GM18508 (cell line): ENCODE measurements around the gene EYA3.

Source experiments
- ATAC-seq: cut with Tn5 transposase; IDR thresholded peaks from one replicate; pipeline ENCODE4 v1.9.1; 2021; ENCODE audit warnings: moderate number of reproducible peaks; ENCODE audit not compliant: insufficient read depth, unreplicated experiment

Gene EYA3

DNA sequence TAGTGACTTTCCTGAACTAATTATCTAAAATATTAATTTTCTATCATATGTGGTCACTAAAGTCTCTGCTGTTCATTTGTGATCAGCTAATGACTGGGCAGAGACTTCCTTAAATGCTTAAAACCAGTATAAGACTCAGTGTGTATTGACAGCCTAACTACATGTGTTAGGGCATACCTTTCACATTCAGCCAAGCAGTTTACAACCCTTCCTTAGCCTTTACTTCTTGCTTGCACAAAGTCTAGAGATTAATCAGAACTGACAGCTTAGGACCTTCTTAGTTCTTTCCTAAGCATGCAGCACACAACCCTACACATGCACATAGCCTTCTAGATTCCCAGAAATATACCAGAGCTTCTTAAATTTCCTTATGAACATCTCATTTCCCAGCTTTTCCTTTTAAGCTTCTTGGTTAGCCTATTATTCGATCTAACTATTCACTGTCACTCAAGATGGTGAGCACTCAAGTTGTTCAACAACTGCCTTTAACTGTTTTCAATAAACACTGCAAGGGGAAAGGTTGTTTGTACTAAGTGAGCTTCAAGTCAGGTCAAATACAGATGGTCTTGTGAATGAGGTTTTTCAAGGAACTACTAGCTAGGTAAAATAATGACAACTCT, 13.4 kb downstream of the EYA3 start:
- ATAC-seq: no peak

DNA sequence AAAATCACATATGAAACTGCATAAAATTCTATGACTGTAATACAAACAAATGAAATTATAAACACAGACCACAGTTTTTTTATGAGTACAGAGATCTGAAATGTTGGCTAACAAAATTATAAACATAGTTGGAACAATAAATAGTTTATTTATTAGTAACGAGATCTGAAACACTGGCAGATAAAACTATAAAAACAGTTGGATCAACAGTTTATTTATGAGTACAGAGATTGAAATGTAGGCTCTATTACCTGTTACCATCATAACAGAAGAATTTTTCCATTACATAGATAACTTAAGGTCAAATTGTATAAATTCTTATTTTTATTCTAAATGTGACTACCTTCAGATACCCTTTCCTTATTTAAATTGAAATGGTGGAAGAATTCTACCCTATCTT, 14.5 kb downstream of the EYA3 start:
- ATAC-seq: no peak

DNA sequence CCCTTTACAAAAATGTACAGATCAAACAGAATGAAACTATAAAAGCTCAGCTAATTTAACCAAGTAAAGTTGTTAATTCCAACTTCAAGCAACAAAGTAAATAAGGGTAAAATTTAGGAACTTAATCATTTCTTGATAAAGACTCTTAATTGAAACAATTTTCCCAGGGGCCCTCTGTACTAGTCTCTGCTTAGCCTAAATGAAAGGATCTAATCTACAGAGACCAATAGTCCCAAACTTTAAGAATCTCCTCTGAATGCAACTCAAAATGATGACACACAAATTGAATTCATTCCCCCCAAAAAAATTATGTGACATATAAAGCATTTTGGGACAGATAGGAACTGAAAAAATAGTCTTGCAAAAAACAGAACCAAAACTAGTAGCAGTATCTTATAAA, 16.6 kb downstream of the EYA3 start:
- ATAC-seq: no peak

DNA sequence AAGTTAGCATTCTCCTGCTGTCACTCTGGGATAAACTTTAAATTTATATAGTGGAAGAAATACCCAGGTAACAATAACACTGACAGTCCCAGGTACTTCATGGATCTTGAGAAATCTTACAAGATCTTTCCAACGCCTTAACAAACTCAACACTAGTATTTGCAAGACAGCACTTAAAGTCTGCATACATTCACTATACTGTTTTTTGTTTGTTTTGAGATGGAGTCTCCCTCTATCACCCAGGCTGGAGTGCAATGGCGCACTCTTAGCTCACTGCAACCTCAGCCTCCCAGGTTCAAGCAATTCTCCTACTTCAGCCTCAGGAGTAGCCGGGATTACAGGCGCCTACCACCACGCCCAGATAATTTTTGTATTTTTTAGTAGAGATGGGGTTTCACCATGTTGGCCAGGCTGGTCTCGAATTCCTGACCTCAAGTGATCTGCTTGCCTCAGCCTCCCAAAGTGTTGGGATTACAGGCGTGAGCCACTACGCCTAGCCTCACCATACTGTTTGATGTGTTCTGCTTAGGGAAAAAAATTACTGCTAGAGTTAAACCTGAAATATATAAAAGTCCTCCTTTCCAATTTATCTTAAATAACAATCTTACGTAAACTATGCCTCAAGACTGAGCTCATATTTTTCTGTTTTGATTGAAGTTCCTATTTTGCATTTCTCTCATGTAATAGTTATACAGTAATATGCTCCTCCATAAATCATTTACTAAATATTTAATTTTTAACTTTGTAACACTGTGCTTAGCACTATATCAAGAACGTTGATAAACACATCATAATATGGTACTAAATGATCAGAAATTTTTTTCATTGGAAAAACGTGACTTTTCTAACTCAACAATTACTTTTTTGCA, 17.5 kb downstream of the EYA3 start:
- no peak for ATAC-seq

DNA sequence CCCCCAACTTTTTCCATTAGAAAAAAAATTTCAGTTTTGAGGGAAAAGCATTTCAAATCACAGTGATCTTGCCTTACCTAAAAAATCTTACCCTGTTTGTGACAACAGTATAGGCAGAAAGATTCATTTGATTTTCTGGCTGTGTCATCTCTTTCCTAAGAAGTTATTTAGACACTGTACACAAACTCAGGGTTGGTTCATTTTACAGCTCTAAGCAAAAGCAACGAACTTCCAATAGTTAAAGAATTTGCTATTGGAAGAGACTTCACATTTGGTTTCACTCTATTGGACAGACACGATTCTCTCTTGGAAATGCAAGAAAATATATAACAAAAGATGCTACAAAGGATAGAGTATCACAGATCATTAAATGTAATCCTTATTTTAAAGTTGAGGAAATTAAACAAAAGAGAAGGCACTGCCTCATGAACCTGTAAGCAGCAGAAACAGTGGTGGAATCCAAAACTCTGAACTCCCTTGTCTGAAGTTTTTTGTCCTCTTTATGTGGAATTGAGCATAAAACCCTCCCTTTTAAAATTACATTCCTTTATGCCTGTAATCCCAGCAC, 20.8 kb downstream of the EYA3 start:
- no peak for ATAC-seq

DNA sequence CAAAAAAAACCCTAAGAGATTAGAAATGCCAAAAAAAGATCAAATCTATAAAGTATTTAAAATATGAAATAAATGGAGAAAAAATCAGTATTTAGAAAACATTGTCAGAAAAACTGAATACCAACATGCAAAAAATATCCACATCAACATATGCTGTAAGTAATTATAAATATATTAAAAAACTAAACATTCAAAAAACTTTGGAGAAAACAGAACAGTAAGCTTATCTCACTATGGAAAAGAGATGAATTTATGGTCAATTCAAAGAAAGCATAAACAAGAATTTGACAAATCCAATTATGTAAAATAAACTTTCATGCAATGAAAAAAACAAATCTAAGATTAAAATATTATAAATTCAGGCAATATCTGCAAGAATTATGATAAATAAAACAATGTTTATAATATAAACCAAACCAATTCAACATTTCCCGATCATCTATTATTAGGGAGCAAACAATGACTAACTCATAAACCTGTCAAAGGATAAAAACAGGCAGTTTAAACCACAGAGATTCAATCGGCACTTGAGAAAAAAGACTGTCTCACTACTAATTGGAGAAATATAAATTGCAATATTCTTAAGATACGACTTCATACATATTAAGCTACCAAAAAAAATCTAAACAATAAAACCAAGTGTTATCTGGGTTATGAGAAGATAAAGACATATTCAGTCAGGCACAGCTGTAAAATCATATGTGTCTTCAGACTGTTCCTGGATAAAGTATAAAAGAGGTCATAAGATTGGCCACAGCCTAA, 21.8 kb downstream of the EYA3 start:
- ATAC-seq: no peak

DNA sequence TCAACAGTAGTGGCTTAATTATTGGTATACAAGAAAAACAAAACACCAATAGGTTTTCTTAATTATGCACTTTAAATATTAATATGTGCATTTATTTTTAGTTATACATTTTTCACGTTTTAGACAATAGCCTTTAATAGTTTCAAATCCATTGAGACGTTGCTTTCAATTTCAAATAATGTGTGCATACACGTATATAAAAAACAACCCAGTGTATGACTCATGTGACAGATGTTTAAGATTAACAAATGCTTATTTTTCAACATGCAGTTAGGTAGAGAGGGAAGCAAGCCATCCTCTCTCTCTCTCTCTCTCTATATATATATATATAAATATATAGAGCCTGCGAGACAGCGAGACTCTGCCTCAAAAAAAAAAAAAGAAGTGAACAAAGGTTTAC, 24.3 kb downstream of the EYA3 start:
- no peak for ATAC-seq

DNA sequence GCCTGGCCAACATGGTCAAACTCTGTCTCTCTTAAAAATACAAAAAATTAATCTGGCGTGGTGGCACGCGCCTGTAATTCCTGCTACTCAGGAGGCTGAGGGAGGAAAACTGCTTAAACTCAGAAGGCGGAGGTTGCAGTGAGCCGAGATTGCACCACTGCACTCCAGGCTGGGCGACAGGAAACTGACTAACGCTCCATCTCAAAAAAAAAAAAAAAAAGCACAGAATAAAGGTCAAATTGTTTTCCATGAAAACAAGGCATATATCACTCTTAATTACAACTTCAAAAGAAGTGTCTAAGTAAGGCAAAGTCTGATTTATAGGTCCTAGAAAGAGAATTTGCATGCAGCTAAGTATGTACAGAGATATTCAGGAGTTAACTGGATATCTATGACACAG, 25.6 kb downstream of the EYA3 start:
- no peak for ATAC-seq

DNA sequence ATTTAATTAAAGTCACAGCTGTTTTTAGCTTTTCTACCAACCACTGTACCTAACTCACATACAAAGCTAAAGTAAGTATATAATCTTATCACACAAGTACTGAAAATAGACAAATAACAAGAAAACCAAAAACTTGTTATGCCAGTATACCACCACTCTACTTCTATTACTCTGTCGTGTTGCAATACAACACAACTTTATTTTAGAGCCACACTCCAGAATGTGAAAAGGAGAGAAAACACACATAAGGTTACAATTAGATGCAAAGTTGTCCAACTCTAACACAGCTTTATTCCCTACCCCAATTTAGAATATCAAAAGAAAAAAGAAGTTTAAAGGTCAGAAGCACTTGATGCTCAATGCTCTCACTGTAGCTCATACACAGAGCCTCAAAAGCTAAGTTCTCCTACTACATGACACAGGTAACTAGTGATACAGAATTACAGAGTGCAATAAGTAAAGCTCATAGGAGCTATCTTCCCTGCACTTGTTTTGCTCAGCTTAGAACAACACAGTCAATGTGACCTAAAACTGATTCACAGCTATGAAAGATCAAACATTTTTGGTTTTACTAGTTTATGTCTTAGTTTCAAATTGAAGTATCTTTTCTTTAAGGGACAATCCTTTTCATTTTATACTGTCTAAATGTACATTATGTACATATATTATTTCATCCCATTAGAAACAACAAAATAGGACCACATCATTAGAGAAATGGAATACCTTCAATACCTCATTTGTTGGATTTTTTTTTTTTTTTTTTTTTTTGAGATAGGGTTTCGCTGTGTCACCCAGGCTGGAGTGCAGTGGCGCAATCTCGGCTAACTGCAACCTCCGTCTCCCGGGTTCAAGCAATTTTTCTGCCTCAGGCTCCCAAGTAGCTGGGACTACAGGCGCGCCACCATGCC, 29.2 kb downstream of the EYA3 start:
- no peak for ATAC-seq

DNA sequence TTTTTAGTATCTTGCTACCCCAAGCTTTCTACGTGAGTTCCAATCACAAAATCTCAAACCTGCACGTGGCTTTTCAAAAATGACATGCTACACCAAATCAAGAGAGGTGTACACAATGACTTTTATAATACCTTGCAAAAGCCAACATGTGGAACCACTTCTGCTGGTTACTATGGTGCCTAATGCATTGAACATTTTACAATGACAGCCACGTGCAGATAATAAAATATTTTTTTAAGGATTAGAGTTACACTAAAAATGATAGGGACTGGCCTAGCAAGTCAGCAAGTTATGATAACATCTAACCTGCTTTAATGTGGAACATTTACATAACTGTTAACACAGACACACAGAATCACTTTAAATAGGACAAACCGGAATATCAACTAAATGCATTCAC, 30.2 kb downstream of the EYA3 start:
- no peak for ATAC-seq

DNA sequence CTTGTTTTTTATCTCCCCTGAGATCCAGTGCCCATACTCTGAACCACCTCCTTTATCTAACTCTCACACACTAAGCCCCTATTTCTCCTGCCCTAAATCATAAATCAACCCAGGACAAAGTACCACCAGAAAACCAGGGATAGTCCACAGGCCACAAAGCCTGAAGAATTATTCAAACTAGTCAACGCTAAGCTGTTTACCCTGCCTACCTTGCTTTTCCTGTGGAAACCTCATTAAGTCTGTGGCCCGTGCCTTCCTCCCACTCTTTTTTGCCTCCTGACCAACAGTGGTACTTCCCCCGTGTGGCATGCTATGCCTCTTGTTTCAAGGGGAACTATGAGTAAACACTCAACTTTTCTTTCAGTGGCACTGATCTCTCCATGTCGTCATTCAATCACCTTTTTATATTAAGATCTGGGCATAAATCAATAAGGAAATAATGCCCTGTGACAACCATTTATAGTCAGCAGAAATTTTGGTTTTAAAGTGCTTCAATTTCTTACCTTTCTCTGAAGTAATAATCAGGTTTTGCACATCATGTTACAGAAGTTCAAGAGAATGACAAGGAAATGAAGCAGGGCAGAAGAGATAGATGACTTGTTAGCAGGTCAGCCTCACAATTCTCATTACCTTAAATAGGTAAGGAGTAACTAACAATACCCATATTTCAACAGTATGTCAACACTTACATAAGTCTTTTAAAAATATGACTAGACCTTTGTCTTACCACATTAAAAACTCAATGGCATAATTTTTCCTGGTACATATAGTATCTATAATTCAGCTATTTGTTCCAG, 32.1 kb downstream of the EYA3 start:
- ATAC-seq: no peak

DNA sequence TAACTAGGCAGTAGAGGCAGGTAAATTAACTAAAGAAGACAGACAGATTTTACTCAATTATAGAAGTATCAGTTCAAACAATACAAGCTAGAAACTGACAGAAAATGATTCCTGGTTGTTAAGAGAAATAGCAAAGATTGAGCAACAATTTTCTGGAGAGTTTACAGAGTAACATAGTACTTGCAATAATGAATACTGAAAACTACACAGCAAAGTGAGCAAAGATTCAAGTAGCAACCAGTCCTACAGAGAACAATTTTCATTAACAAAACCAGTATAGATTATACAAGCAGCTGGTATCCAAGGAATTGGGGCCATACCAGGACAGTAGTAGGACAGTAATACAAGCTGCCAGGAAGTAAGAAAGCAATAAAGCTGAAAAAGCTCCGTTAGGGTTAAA, 37.6 kb downstream of the EYA3 start:
- ATAC-seq: no peak

DNA sequence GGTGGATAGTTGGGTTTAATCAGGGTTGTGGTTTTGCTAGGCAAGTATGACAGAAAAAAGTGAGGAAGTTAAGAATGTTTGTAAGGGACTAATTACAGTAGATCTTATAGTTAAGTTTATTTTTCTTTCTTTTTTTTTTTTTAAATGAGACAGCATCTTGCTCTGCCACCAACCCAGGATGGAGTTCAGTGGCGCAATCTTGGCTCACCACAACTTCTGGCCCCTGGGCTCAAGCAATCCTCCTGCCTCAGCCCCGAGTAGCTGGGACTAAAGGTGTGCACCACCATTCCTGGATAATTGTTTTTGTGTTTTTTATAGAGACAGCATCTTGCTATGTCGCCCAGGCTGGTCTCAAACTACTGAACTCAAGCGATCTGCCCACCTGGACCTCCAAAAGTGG, 41.7 kb downstream of the EYA3 start:
- no peak for ATAC-seq

DNA sequence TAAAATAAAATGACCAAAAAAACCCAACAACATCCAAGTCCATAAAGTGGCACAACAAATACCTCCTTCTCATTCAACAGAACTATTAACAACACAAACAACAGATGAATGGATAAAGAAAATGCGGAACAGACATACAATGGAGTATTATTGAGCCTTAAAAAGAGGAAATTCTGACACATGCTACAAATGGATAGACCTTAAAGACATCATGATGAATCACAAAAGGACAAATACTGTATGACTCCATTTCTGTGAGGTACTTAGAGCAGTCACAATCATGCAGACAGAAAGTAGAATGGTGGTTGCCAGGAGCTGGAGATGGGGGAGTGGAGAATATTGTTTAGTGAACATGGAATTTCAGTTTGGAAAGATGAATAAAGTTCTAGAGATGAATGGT, 42.6 kb downstream of the EYA3 start:
- ATAC-seq: no peak

DNA sequence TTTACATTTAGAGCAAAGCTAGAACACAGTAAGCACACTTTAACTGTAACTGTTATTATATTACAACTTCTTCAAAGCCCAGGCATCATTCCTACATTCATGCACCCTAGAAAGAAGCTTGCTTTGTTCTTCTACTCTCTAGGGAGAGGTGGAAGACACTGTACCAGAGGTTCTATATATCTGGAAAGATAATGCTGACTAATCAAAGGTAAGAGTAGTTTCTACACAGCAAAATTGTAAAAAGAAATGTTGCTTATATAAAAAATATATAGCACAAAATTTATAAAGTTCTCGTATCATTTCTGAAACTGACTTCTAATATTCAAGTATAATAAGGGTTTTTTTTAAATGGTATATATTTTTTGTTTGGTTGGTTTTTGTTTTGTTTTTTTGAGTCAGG, 44.0 kb downstream of the EYA3 start:
- ATAC-seq: no peak

DNA sequence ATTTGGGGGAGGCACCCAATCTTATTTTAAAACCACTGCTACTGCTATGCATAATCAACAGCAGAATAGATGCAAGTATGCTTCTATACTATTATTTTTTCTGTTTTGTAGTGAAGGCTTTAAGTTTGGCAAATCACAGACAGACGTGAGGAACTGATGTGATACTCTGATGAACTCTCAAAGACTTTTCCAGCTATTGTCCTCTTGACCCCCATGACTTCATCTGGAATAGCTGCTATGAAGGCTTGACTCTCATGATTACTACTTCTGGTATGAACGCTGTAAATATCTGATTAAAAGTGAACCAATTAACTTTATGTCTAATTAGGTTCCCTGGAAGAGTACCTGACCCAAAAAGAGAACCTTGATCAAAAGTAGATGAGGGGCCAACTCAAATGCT, 49.1 kb downstream of the EYA3 start:
- ATAC-seq: no peak

DNA sequence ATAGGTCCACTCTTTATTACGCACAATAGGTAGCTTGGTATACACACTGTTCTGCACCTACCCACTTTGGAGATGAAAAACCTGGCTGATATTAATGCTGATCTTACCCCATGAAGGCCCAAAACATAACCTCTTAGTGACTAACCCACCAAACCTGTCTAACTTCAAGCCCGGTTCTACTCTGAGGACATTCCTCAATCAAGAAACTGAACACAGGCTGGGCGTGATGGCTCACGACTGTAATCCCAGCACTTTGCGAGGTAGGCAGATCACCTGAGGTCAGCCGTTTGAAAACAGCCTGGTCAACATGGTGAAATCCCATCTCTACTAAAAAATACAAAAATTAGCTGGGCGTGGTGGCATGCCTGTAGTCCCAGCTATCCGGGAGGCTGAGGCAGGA, 50.5 kb downstream of the EYA3 start:
- no peak for ATAC-seq

DNA sequence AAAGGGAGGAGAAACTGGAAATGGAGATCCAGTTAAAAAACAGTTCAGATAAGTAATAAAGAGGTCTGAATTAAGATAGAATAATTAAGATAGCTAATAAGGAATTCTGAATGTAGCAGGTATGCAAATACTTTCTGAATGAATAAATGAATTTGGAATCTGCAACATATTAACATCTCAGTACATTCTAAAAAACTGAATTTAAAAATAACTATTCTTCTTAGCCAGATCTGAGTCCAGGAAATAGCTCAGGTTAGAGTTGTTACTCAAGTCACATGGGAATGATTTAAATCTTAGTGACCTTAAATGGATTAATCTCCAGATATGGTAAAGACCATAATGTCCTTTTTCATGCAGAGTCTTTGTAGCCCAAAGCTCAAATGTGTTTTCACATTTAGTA, 51.2 kb downstream of the EYA3 start:
- no peak for ATAC-seq

DNA sequence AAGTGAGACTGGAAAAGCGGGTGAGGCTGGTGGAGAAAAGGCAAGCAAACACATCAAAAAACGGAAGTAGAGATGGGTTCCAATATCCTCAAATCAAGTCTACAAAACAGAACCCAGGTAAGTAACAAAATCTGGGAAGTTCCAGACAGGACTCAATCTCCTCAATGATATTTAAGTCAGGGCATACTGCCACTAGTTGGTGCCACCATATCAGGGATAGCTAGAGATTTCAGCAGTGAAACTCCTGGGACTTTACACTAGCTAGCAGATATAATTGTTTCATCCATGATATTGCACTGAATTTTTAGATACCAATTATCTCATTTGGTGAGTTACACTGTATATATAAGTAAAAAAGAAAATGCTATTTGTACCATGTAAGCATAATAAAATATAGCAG, 52.0 kb downstream of the EYA3 start:
- ATAC-seq: no peak
